H1 (cell line): ENCODE measurements around the gene RIBC2. TPM values are rescaled to one million over a fixed set of nuclear protein-coding genes. Genes with fewer than 3 reads are reported as not detected.

ENCODE experiments used
- CTCF ChIA-PET: fragments of 300-600 bp; sonication (Branson Sonifier 250); formaldehyde crosslinking; loops from one replicate; lab custom pipeline; 2021; ENCODE audit not compliant: partially characterized antibody; lab: Charles Lee
- POLR2A ChIA-PET: fragments of 300-600 bp; sonication (Branson Sonifier 250); formaldehyde crosslinking; loops from one replicate; lab custom pipeline; 2021; ENCODE audit warnings: inconsistent platforms; ENCODE audit not compliant: partially characterized antibody; lab: Charles Lee
- DNase-seq, 2 experiments: peaks; one replicate each; pipeline versions ENCODE4 v3.0.0 to v3.0.0-alpha.2; 2010 to 2022; ENCODE audit warnings: low spot score in 2 of 2, low read depth in 1 of 2, mixed read lengths in 1 of 2
- FAIRE-seq: peaks from 2 replicates; lab custom pipeline; 2011; peaks lifted over from hg19 to GRCh38; lab: Jason Lieb, UNC
- H2AFZ ChIP-seq: 2 replicates; pipeline ENCODE4 v1.8.1; 2012; ENCODE audit warnings: low read length, inconsistent platforms
- H2AK5ac ChIP-seq: 2 replicates; pipeline ENCODE4 v1.6.1; 2013; ENCODE audit warnings: low read depth, low read length
- H2BK120ac ChIP-seq: replicated peaks from 2 replicates; pipeline ENCODE3; 2013; ENCODE audit warnings: low read depth, low read length, inconsistent platforms
- H2BK12ac ChIP-seq: 2 replicates; pipeline ENCODE4 v1.6.1; 2013; ENCODE audit warnings: low read depth, low read length
- H2BK15ac ChIP-seq: 2 replicates; pipeline ENCODE4 v1.6.1; 2013; ENCODE audit warnings: low read length
- H2BK20ac ChIP-seq: 2 replicates; pipeline ENCODE4 v1.6.1; 2013; ENCODE audit warnings: low read length
- H2BK5ac ChIP-seq: 2 replicates; pipeline ENCODE4 v1.6.1; 2013; ENCODE audit warnings: low read depth, low read length
- H3K14ac ChIP-seq: 2 replicates; pipeline ENCODE4 v1.6.1; 2013; ENCODE audit warnings: inconsistent platforms; ENCODE audit not compliant: insufficient read length
- H3K18ac ChIP-seq: 2 replicates; pipeline ENCODE4 v1.6.1; 2013; ENCODE audit warnings: low read length; ENCODE audit errors: extremely low read depth
- H3K23ac ChIP-seq: 2 replicates; pipeline ENCODE4 v1.6.1; 2013; ENCODE audit warnings: inconsistent platforms; ENCODE audit not compliant: insufficient read length
- H3K23me2 ChIP-seq: 2 replicates; pipeline ENCODE4 v1.6.1; 2013; ENCODE audit warnings: low read depth, low read length
- H3K27ac ChIP-seq: 2 replicates; pipeline ENCODE4 v1.6.1; 2011; ENCODE audit warnings: low read depth, low read length, inconsistent platforms
- H3K27me3 ChIP-seq, 4 experiments: replicated peaks in 1 of 4; 1 replicate in 1 of 4; 2 replicates in 3 of 4; pipeline versions ENCODE4 v1.6.1 to v1.8.1; 2011 to 2013; ENCODE audit warnings: low read length in 3 of 4, mild to moderate bottlenecking in 3 of 4, inconsistent platforms in 2 of 4, mixed read lengths in 2 of 4, moderate library complexity in 1 of 4; ENCODE audit not compliant: control insufficient read depth in 3 of 4, insufficient read depth in 3 of 4; ENCODE audit errors: extremely low read depth in 1 of 4
- H3K36me3 ChIP-seq, 4 experiments: 2 replicates each; pipeline versions ENCODE4 v1.6.1 to v1.8.1; 2011 to 2013; ENCODE audit warnings: mild to moderate bottlenecking in 4 of 4, low read length in 3 of 4, moderate library complexity in 2 of 4, control low read depth in 1 of 4, inconsistent platforms in 1 of 4; ENCODE audit not compliant: insufficient read depth in 4 of 4, control insufficient read depth in 2 of 4
- H3K4ac ChIP-seq: replicated peaks from 2 replicates; pipeline ENCODE3; 2013; ENCODE audit warnings: low read length, low read depth, mixed read lengths, inconsistent platforms; ENCODE audit not compliant: insufficient read length
- H3K4me1 ChIP-seq, 4 experiments: replicated peaks in 1 of 4; 1 replicate in 1 of 4; 2 replicates in 3 of 4; pipeline versions ENCODE4 v1.6.1 to v1.8.1; 2011 to 2013; ENCODE audit warnings: low read length in 3 of 4, inconsistent platforms in 2 of 4, mixed read lengths in 1 of 4; ENCODE audit not compliant: insufficient read depth in 4 of 4, control insufficient read depth in 3 of 4
- H3K4me2 ChIP-seq, 2 experiments: 2 replicates each; pipeline versions ENCODE4 v1.6.1 to v1.8.1; 2011 to 2013; ENCODE audit warnings: low read depth in 2 of 2, low read length in 2 of 2, control low read depth in 1 of 2, inconsistent platforms in 1 of 2, mild to moderate bottlenecking in 1 of 2; ENCODE audit not compliant: insufficient read depth in 1 of 2
- H3K4me3 ChIP-seq, 4 experiments: fragments of 200-600, 300-600 bp in 1 of 4; sonication (generic), shearing (Covaris generic), sonication (Bioruptor Twin) in 1 of 4; 2 replicates each; pipeline versions ENCODE4 v1.5.1 to v1.8.1; 2011 to 2016; ENCODE audit warnings: low read length in 4 of 4, low read depth in 3 of 4, control low read depth in 2 of 4, inconsistent platforms in 2 of 4, mild to moderate bottlenecking in 2 of 4, mixed read lengths in 1 of 4, moderate library complexity in 1 of 4; ENCODE audit not compliant: insufficient read depth in 2 of 4; ENCODE audit errors: extremely low read depth in 1 of 4
- H3K56ac ChIP-seq: replicated peaks from 2 replicates; pipeline ENCODE3; 2013; ENCODE audit warnings: low read depth, mild to moderate bottlenecking, mixed read lengths, low read length, inconsistent platforms; ENCODE audit not compliant: insufficient read length
- H3K79me1 ChIP-seq: 2 replicates; pipeline ENCODE4 v1.6.1; 2013; ENCODE audit warnings: low read depth, low read length, control low read depth
- H3K79me2 ChIP-seq, 2 experiments: 2 replicates each; pipeline versions ENCODE4 v1.6.1 to v1.8.1; 2012 to 2013; ENCODE audit warnings: low read length in 2 of 2, mild to moderate bottlenecking in 2 of 2, inconsistent platforms in 1 of 2; ENCODE audit not compliant: insufficient read depth in 2 of 2, control insufficient read depth in 1 of 2
- H3K9ac ChIP-seq, 4 experiments: replicated peaks in 1 of 4; 1 replicate in 1 of 4; 2 replicates in 3 of 4; pipeline versions ENCODE4 v1.6.1 to v1.8.1; 2011 to 2013; ENCODE audit warnings: low read depth in 3 of 4, low read length in 3 of 4, control low read depth in 2 of 4, mild to moderate bottlenecking in 2 of 4, moderate library complexity in 2 of 4, inconsistent platforms in 1 of 4; ENCODE audit errors: extremely low read depth in 1 of 4
- H3K9me3 ChIP-seq, 2 experiments: 2 replicates each; pipeline versions ENCODE4 v1.6.1 to v1.8.1; 2012 to 2013; ENCODE audit warnings: mild to moderate bottlenecking in 2 of 2, moderate library complexity in 2 of 2, control low read depth in 1 of 2, inconsistent platforms in 1 of 2, low read depth in 1 of 2, low read length in 1 of 2, mixed read lengths in 1 of 2; ENCODE audit not compliant: insufficient read depth in 2 of 2
- H4K20me1 ChIP-seq, 2 experiments: replicated peaks in 1 of 2; 2 replicates each; pipeline versions ENCODE3 to v1.8.1; 2011 to 2013; ENCODE audit warnings: inconsistent platforms in 2 of 2, low read length in 2 of 2, mild to moderate bottlenecking in 1 of 2; ENCODE audit not compliant: insufficient read depth in 2 of 2, control insufficient read depth in 1 of 2
- H4K5ac ChIP-seq: 2 replicates; pipeline ENCODE4 v1.6.1; 2013; ENCODE audit warnings: low read length, low read depth, mixed read lengths, inconsistent platforms; ENCODE audit not compliant: insufficient read length
- H4K8ac ChIP-seq: 2 replicates; pipeline ENCODE4 v1.8.0; 2013; ENCODE audit warnings: mild to moderate bottlenecking, moderate library complexity, low read length, inconsistent platforms; ENCODE audit not compliant: insufficient read depth; ENCODE audit errors: extremely low read depth
- H4K91ac ChIP-seq: replicated peaks from 2 replicates; pipeline ENCODE3; 2013; ENCODE audit warnings: low read length, mixed read lengths, inconsistent platforms; ENCODE audit not compliant: insufficient read length
- ASH2L ChIP-seq: fragments of 200-600, 300-600 bp; sonication (generic); IDR thresholded peaks from one replicate; pipeline ENCODE4 v1.7.1; 2017; ENCODE audit warnings: low read length
- CTBP2 ChIP-seq: IDR thresholded peaks from 2 replicates; pipeline ENCODE4 v1.7.0; 2011; ENCODE audit warnings: borderline replicate concordance, mild to moderate bottlenecking, moderate library complexity, mixed read lengths, low read length; ENCODE audit not compliant: insufficient read depth, insufficient read length
- FOSL1 ChIP-seq: IDR thresholded peaks from 2 replicates; pipeline ENCODE4 v1.6.1; 2011; ENCODE audit warnings: mild to moderate bottlenecking, low read depth, low read length, moderate library complexity; ENCODE audit not compliant: insufficient read depth
- GABPA ChIP-seq: IDR thresholded peaks from 2 replicates; pipeline ENCODE4 v1.6.1; 2011; ENCODE audit warnings: mild to moderate bottlenecking, low read length, moderate library complexity, borderline replicate concordance; ENCODE audit not compliant: insufficient read depth
- GTF2F1 ChIP-seq: IDR thresholded peaks from 2 replicates; pipeline ENCODE4 v1.6.1; 2012; ENCODE audit warnings: low read depth, low read length, improper control_type of control experiment, borderline replicate concordance
- POLR2A ChIP-seq, 2 experiments: IDR thresholded peaks; 1 replicate in 1 of 2; 2 replicates in 1 of 2; pipeline ENCODE4 v1.6.1; 2011; ENCODE audit warnings: low read depth in 2 of 2, low read length in 2 of 2, mild to moderate bottlenecking in 2 of 2; ENCODE audit errors: control extremely low read depth in 1 of 2
- RFX5 ChIP-seq: IDR thresholded peaks from 2 replicates; pipeline ENCODE4 v1.6.1; 2011; ENCODE audit warnings: low read depth, low read length, improper control_type of control experiment, borderline replicate concordance
- TAF7 ChIP-seq: optimal IDR thresholded peaks from 2 replicates; pipeline ENCODE3; 2011; ENCODE audit warnings: low read depth, mild to moderate bottlenecking, inconsistent platforms, low read length, moderate library complexity, borderline replicate concordance
- TCF12 ChIP-seq: IDR thresholded peaks from 2 replicates; pipeline ENCODE4 v1.6.1; 2011; ENCODE audit warnings: low read depth, mild to moderate bottlenecking, low read length
- WGBS, 2 experiments: shearing (Covaris generic) in 1 of 2; methylation state at CpG; one replicate each; pipeline versions ENCODE4 v1.1.6 to v1.1.7; 2013 to 2015; ENCODE audit warnings: low lambda C conversion rate in 2 of 2, mixed read lengths in 2 of 2, inconsistent platforms in 1 of 2, low coverage in 1 of 2, missing lambda C conversion rate in 1 of 2; ENCODE audit not compliant: insufficient replicate concordance in 2 of 2, insufficient coverage in 1 of 2, insufficient read length in 1 of 2; ENCODE audit errors: extremely low coverage in 1 of 2, missing lambda C conversion rate in 1 of 2; 5-methylcytosine and 5-hydroxymethylcytosine counted together
- polyA plus RNA-seq, 7 experiments: library from polyadenylated mRNA; depleted of rRNA in 3 of 7; stranded (reverse) in 5 of 7; unstranded in 2 of 7; fragments of >200 nt in 5 of 7; fragments of 200-250 nt in 2 of 7; gene quantifications; 1 replicate in 5 of 7; 2 replicates in 1 of 7; 4 replicates in 1 of 7; pipeline versions ENCODE4 v1.2.1 to v1.2.3, GENCODE V29; 2011 to 2013; ENCODE audit warnings: missing spikeins in 2 of 7, mixed read lengths in 2 of 7
- total RNA-seq: library from RNA; stranded (reverse); fragmentation: NEBNext Ultra II Directional; extraction: Animal tissue kit (Norgen Biotek cat#: 25700); gene quantifications from 2 replicates; pipeline ENCODE4 v1.2.1, GENCODE V29; 2021
- TF ChIP-seq, protein P1 (sequence below): IDR thresholded peaks from 2 replicates; pipeline ENCODE4 v1.6.1; 2012; ENCODE audit warnings: low read length, inconsistent platforms

The RIBC2 gene
- total and polyA plus RNA-seq, 2 of the 8 experiments (the other 6 are each of a cell fraction or from before 2014, with no cell fraction given), result 0.79 to 2.1 TPM

DNA sequence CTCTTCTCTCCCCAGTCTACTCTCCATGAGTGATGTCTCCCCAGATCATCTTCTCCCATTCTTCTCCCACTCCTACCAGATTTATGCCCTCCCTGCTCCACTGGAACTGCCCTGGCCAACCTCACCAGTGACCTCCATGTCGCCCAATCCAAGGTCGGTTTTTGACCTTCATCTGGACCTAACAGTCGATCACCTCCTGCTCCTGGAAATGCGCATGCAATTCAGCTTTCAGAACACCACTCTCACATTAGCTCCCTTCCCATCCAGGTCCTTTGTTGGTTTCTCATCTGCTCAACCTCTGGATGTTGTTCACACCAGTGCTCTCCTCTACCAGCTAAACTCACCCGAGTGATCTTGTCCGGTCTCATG is 5.3 kb downstream of the RIBC2 start:
- TF ChIP-seq GTF2F1 (no peak), TAF7 (no peak), RFX5 (no peak), GABPA (no peak), FOSL1 (no peak), TCF12 (no peak), CTBP2 (no peak), POLR2A (IDR thresholded peaks at IDR 0.05; ENCODE audit: control extremely low read depth in 1 of 2, low read depth in 2 of 2, low read length in 2 of 2) (no peak), ASH2L (no peak)
- TF ChIP-seq, protein P1, sequence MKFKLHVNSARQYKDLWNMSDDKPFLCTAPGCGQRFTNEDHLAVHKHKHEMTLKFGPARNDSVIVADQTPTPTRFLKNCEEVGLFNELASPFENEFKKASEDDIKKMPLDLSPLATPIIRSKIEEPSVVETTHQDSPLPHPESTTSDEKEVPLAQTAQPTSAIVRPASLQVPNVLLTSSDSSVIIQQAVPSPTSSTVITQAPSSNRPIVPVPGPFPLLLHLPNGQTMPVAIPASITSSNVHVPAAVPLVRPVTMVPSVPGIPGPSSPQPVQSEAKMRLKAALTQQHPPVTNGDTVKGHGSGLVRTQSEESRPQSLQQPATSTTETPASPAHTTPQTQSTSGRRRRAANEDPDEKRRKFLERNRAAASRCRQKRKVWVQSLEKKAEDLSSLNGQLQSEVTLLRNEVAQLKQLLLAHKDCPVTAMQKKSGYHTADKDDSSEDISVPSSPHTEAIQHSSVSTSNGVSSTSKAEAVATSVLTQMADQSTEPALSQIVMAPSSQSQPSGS, result no peak
- Histone ChIP-seq H3K14ac (no peak overlapping the region), H3K4me3 (no peak overlapping the region), H2BK15ac (no peak overlapping the region), H2AK5ac (no peak overlapping the region), H3K4me2 (no peak overlapping the region), H3K18ac (no peak overlapping the region), H3K9ac (no peak overlapping the region), H3K4ac (no peak overlapping the region), H3K27me3 (peaks cover 1 to 11% (median 6%) of the 10 kb centered on the region in 4 experiments), H2BK5ac (no peak overlapping the region), H3K79me1 (no peaks in the 10 kb centered on the region), H3K9me3 (no peaks in the 10 kb centered on the region), H3K56ac (no peak overlapping the region), H3K79me2 (no peaks in the 10 kb centered on the region), H2BK120ac (no peak overlapping the region), H2BK20ac (no peak overlapping the region), H4K8ac (no peak overlapping the region), H2AFZ (no peak overlapping the region), H3K36me3 (no peaks in the 10 kb centered on the region; a peak in 1 of 8 replicates), H3K23me2 (peaks cover 2% of the 10 kb centered on the region; the same call in 1 of the 2 replicates), H4K5ac (no peak overlapping the region), H4K91ac (no peak overlapping the region), H3K23ac (no peak overlapping the region), H3K27ac (no peak overlapping the region), H4K20me1 (no peaks in the 10 kb centered on the region), H2BK12ac (no peak overlapping the region), H3K4me1 (peaks cover 0 to 3% (median 2%) of the 10 kb centered on the region in 4 experiments; a peak in 2 of 7 replicates)
- WGBS, 2 experiments, result 90% methylated on average over 6 of the region's 6 CpGs; no CpG with 5 or more reads in 1 of the 2 experiments
- no peak for DNase-seq
- FAIRE-seq, result no peak
- ChIA-PET CTCF (interaction anchor here (0.9 to 3.0 kb wide), 5 partner anchors 15 to 210 kb away, joined by 3 to 8 read pairs (median 3); no protein-coding TSS in a partner anchor), POLR2A (no interaction called here)
